Activated T-cell treated with anti-CD3 and anti-CD28 coated beads for 4 hours (primary cell): Measurements from ENCODE around the gene TSSK3.
"Not testable (repeated sequence)": the region's sequence is repeated elsewhere in the genome, so short reads cannot be mapped to it uniquely, and the experiment has no call there.

Experiments
- DNase-seq: peaks from one replicate; pipeline ENCODE4 v3.0.0-alpha.2; 2020

The TSSK3 gene

GRCh38 chr1:32339363-32339978, 22.9 kb upstream of the TSSK3 start:
- no peak for DNase-seq

GRCh38 chr1:32341186-32341757, 21.1 kb upstream of the TSSK3 start:
- DNase-seq, result no peak

GRCh38 chr1:32341971-32342370, 20.4 kb upstream of the TSSK3 start:
- no peak for DNase-seq

- no peak for DNase-seq
Measured at GRCh38 chr1:32342704-32343103, 19.6 kb upstream of the TSSK3 start.

GRCh38 chr1:32345289-32345827, 17.0 kb upstream of the TSSK3 start:
- no peak for DNase-seq

GRCh38 chr1:32346532-32347157, 15.7 kb upstream of the TSSK3 start:
- no peak for DNase-seq

- DNase-seq, result no peak
Measured at GRCh38 chr1:32349211-32349708, 13.1 kb upstream of the TSSK3 start.

GRCh38 chr1:32350785-32351398, 11.4 kb upstream of the TSSK3 start:
- DNase-seq, result no peak

- peak; percentile 86 for DNase-seq
Measured at GRCh38 chr1:32351399-32352238, 10.7 kb upstream of the TSSK3 start.

- no peak for DNase-seq
Measured at GRCh38 chr1:32352239-32352745, 10.0 kb upstream of the TSSK3 start.

- no peak for DNase-seq
Measured at GRCh38 chr1:32352831-32353383, 9.4 kb upstream of the TSSK3 start.

GRCh38 chr1:32353431-32353830, 8.9 kb upstream of the TSSK3 start:
- DNase-seq, result no peak

- DNase-seq, result no peak
Measured at GRCh38 chr1:32353886-32354570, 8.3 kb upstream of the TSSK3 start.

GRCh38 chr1:32355778-32356177, 6.6 kb upstream of the TSSK3 start:
- DNase-seq, result not testable (repeated sequence)

GRCh38 chr1:32356478-32356877, 5.9 kb upstream of the TSSK3 start:
- DNase-seq, result no peak

GRCh38 chr1:32357614-32358013, 4.7 kb upstream of the TSSK3 start:
- DNase-seq, result no peak

- no peak for DNase-seq
Measured at GRCh38 chr1:32358435-32358834, 3.9 kb upstream of the TSSK3 start.

GRCh38 chr1:32361308-32361673, 1.0 kb upstream of the TSSK3 start:
- DNase-seq, result no peak

- DNase-seq, result no peak
Measured at GRCh38 chr1:32361674-32362473, 465 bp upstream of the TSSK3 start.

GRCh38 chr1:32363713-32364112, 1.4 kb downstream of the TSSK3 start:
- DNase-seq, result no peak

GRCh38 chr1:32364836-32365235, 2.5 kb downstream of the TSSK3 start:
- DNase-seq, result no peak
